Measurements from ENCODE around the gene PLA2G3.

The PLA2G3 gene

GRCh38 chr22:31087744-31088215 lies 52.5 kb downstream of the PLA2G3 start:
- Histone ChIP-seq H3K9ac (ENCODE audit: low read depth, low read length) (no peak overlapping the region), H3K36me3 (ENCODE audit: insufficient read depth, low read length) (peaks cover 58% of the 10 kb centered on the region), H3K9me3 (ENCODE audit: insufficient read depth, low read length, severe bottlenecking) (no peaks in the 10 kb centered on the region), H3K4me2 (ENCODE audit: insufficient read depth, low read length) (no peak overlapping the region), H3K27me3 (ENCODE audit: insufficient read depth, low read length, poor library complexity) (no peaks in the 10 kb centered on the region), H2AFZ (ENCODE audit: low read depth, low read length) (no peak overlapping the region), H3K4me3 (ENCODE audit: low read depth in 1 of 2, low read length in 2 of 2) (no peak overlapping the region), H3K4me1 (ENCODE audit: insufficient read depth, low read length) (peaks cover 28% of the 10 kb centered on the region), H4K20me1 (ENCODE audit: insufficient read depth, low read length) (no peaks in the 10 kb centered on the region; the same call in 1 of the 2 replicates), H3K79me2 (ENCODE audit: insufficient read depth, low read length) (peaks cover 13% of the 10 kb centered on the region), H3K27ac (ENCODE audit: low read length) (no peak overlapping the region)
- ATAC-seq (ENCODE audit: insufficient read depth, low read depth) = no peak
- TF ChIP-seq CTCF (IDR thresholded peaks at IDR 0.05; ENCODE audit: borderline replicate concordance, extremely low read depth, low read length, poor library complexity, severe bottlenecking) (no peak), EZH2 (IDR thresholded peaks at IDR 0.05; ENCODE audit: borderline replicate concordance, low read depth, low read length, severe bottlenecking) (no peak)
- no peak for DNase-seq

- Histone ChIP-seq H2AFZ (ENCODE audit: low read depth, low read length) (no peak overlapping the region), H3K79me2 (ENCODE audit: insufficient read depth, low read length) (peaks cover 20% of the 10 kb centered on the region), H3K4me2 (ENCODE audit: insufficient read depth, low read length) (no peak overlapping the region), H3K9me3 (ENCODE audit: insufficient read depth, low read length, severe bottlenecking) (no peaks in the 10 kb centered on the region), H3K9ac (ENCODE audit: low read depth, low read length) (no peak overlapping the region), H3K27ac (ENCODE audit: low read length) (no peak overlapping the region), H3K36me3 (ENCODE audit: insufficient read depth, low read length) (peaks cover 49% of the 10 kb centered on the region), H3K4me3 (ENCODE audit: low read depth in 1 of 2, low read length in 2 of 2) (no peak overlapping the region), H3K27me3 (ENCODE audit: insufficient read depth, low read length, poor library complexity) (no peaks in the 10 kb centered on the region), H4K20me1 (ENCODE audit: insufficient read depth, low read length) (no peaks in the 10 kb centered on the region; the same call in 1 of the 2 replicates), H3K4me1 (ENCODE audit: insufficient read depth, low read length) (peaks cover 38% of the 10 kb centered on the region)
- ATAC-seq (ENCODE audit: insufficient read depth, low read depth) (no peak), DNase-seq (no peak)
- TF ChIP-seq CTCF (IDR thresholded peaks at IDR 0.05; ENCODE audit: borderline replicate concordance, extremely low read depth, low read length, poor library complexity, severe bottlenecking) (no peak), EZH2 (IDR thresholded peaks at IDR 0.05; ENCODE audit: borderline replicate concordance, low read depth, low read length, severe bottlenecking) (no peak)
Observed at GRCh38 chr22:31086703-31087330, 53.5 kb downstream of the PLA2G3 start.

GRCh38 chr22:31085928-31086327 lies 54.4 kb downstream of the PLA2G3 start:
- Histone ChIP-seq H3K4me2 (ENCODE audit: insufficient read depth, low read length) (peak overlapping the region; percentile 99; the same call in 1 of the 2 replicates), H3K9me3 (ENCODE audit: insufficient read depth, low read length, severe bottlenecking) (no peaks in the 10 kb centered on the region), H3K79me2 (ENCODE audit: insufficient read depth, low read length) (peaks cover 23% of the 10 kb centered on the region), H3K9ac (ENCODE audit: low read depth, low read length) (peak overlapping the region; percentile 92), H3K27me3 (ENCODE audit: insufficient read depth, low read length, poor library complexity) (no peaks in the 10 kb centered on the region), H3K4me3 (ENCODE audit: low read depth in 1 of 2, low read length in 2 of 2) (no peak overlapping the region), H3K36me3 (ENCODE audit: insufficient read depth, low read length) (peaks cover 40% of the 10 kb centered on the region), H2AFZ (ENCODE audit: low read depth, low read length) (no peak overlapping the region), H3K4me1 (ENCODE audit: insufficient read depth, low read length) (peaks cover 44% of the 10 kb centered on the region), H4K20me1 (ENCODE audit: insufficient read depth, low read length) (no peaks in the 10 kb centered on the region; the same call in 1 of the 2 replicates), H3K27ac (ENCODE audit: low read length) (no peak overlapping the region)
- ATAC-seq (ENCODE audit: insufficient read depth, low read depth) = no peak
- DNase-seq = no peak
- TF ChIP-seq CTCF (IDR thresholded peaks at IDR 0.05; ENCODE audit: borderline replicate concordance, extremely low read depth, low read length, poor library complexity, severe bottlenecking) (no peak), EZH2 (IDR thresholded peaks at IDR 0.05; ENCODE audit: borderline replicate concordance, low read depth, low read length, severe bottlenecking) (no peak)

Measured in DND-41 (cell line).